ENCODE results near the gene KLK3.

- TF ChIP-seq CTCF (conservative IDR thresholded peaks at IDR 0.05; ENCODE audit: low read depth in 2 of 2): peak; percentile 78 to 93
- no peak for TF ChIP-seq CREB1 (CRISPR knock-in tag; IDR thresholded peaks at IDR 0.05; ENCODE audit: low read depth)
- no peak for TF ChIP-seq REST (IDR thresholded peaks at IDR 0.05; ENCODE audit: unreplicated experiment)
- no peak for TF ChIP-seq EZH2 (IDR thresholded peaks at IDR 0.05; ENCODE audit: low read depth, unreplicated experiment)
- no peak for TF ChIP-seq POLR2AphosphoS5 (IDR thresholded peaks at IDR 0.05; ENCODE audit: low read depth)
- no peak for TF ChIP-seq ETS1 (IDR thresholded peaks at IDR 0.05)
- no peak for TF ChIP-seq JUNB (IDR thresholded peaks at IDR 0.05; ENCODE audit: unreplicated experiment)
Measured at GRCh38 chr19:50906217-50906616, 51.5 kb downstream of the KLK3 start.

Measured in GM23338 (cell line).